Diencephalon (tissue), 1 donor: ENCODE results near the gene DAO. TPM values are rescaled to one million over a fixed set of nuclear protein-coding genes. Genes with fewer than 3 reads are reported as not detected.

Experiments used
- small RNA-seq: library from RNA; depleted of rRNA; stranded (forward); fragments of <200 nt; gene quantifications from one replicate; pipeline ENCODE3, GENCODE V24; 2014
- total RNA-seq: library from RNA; depleted of rRNA; stranded (reverse); fragments of >200 nt; gene quantifications from one replicate; pipeline ENCODE4 v1.2.3, GENCODE V29; 2014

Gene DAO
- total RNA-seq = not detected

GRCh38 chr12:108879615-108880254 is at the start of gene DAO:
Gene DAO, plus strand, starts transcription at chr12:108880092. Its CDS starts 4,915 bp downstream, at chr12:108885007.

Small RNAs within 50 kb of the gene (small RNA-seq; reads per million reads assigned to genes)
- not detected for gene MIR619
- gene RNU6-361P = not detected

Other genes starting within 250 kb of the DAO start
- 2.8 TPM for gene SELPLG, start 246.2 kb upstream of the DAO start, total RNA-seq
- 206 TPM for gene CORO1C, start 148.6 kb upstream of the DAO start, total RNA-seq
- gene SSH1, start 22.5 kb upstream of the DAO start, total RNA-seq = 10.6 TPM
- 41.1 TPM for gene SVOP, start 141.0 kb downstream of the DAO start, total RNA-seq
- gene USP30, start 172.5 kb downstream of the DAO start, total RNA-seq = 20.5 TPM
- gene ALKBH2, start 213.4 kb downstream of the DAO start, total RNA-seq = 23.3 TPM
- gene UNG, start 217.5 kb downstream of the DAO start, total RNA-seq = 27.0 TPM
- 10.6 TPM for gene ACACB, start 236.5 kb downstream of the DAO start, total RNA-seq